ENCODE results near the gene LTF. TPM values are rescaled to one million over a fixed set of nuclear protein-coding genes. Genes with fewer than 3 reads are reported as not detected.

The LTF gene
- polyA plus RNA-seq, 1 donor from 2014 or later, result not detected

- no peaks in the 10 kb centered on the region for H3K9me3 ChIP-seq (ENCODE audit: low read length)
- TF ChIP-seq EZH2 (IDR thresholded peaks at IDR 0.05; ENCODE audit: borderline replicate concordance, insufficient read depth, low read length, poor library complexity, severe bottlenecking), result no peak
- no peak for TF ChIP-seq SMC3 (conservative IDR thresholded peaks at IDR 0.05; ENCODE audit: poor library complexity)
- no peak for TF ChIP-seq EP300 (conservative IDR thresholded peaks at IDR 0.05; ENCODE audit: poor library complexity, severe bottlenecking)
- H3K36me3 ChIP-seq (ENCODE audit: insufficient read depth, low read length), result no peaks in the 10 kb centered on the region
- H3K27ac ChIP-seq (ENCODE audit: low read length), result no peak overlapping the region
- H3K4me3 ChIP-seq (ENCODE audit: low read length), result no peak overlapping the region
- H3K79me2 ChIP-seq (replicated peaks; ENCODE audit: insufficient read depth, low read length), result no peaks in the 10 kb centered on the region
- no peaks in the 10 kb centered on the region for H3K9me2 ChIP-seq (ENCODE audit: insufficient read depth, low read length)
- H3K4me2 ChIP-seq (ENCODE audit: low read length), result no peak overlapping the region
- no peaks in the 10 kb centered on the region for H3K27me3 ChIP-seq (ENCODE audit: insufficient read depth, low read depth, low read length)
- no peaks in the 10 kb centered on the region for H3F3A ChIP-seq (ENCODE audit: insufficient read depth, low read length, poor library complexity, severe bottlenecking)
- no peak overlapping the region for H3K9ac ChIP-seq (ENCODE audit: low read length)
- H2AFZ ChIP-seq (ENCODE audit: low read depth, low read length), result no peak overlapping the region
- no peaks in the 10 kb centered on the region for H4K20me1 ChIP-seq (ENCODE audit: insufficient read depth)
Observed at GRCh38 chr3:46414739-46415138, 50.0 kb downstream of the LTF start.

DNA sequence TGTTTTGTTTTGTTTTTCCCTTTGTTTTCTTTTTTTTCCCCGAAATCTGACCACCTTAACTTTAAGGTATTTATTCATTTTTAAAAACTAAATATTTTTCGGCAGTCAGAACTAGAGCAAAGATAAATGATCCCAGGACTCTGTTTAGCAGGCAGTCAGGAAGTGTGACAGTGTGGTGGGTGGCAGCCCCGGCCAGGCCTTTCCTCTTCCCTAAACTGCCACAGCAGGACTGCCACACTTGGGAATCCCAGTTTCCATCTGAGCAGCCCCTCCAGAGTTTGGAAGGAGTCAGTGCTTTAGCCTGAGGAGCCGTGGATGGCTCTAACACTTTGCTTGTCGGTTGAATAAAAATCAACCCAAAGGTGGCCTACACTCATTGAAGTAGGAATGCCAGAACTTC is 50.8 kb downstream of the LTF start:
- Histone ChIP-seq H3K36me3 (ENCODE audit: insufficient read depth, low read length) (no peaks in the 10 kb centered on the region), H3K79me2 (replicated peaks; ENCODE audit: insufficient read depth, low read length) (no peaks in the 10 kb centered on the region), H3K4me3 (ENCODE audit: low read length) (no peak overlapping the region), H4K20me1 (ENCODE audit: insufficient read depth) (no peaks in the 10 kb centered on the region), H3K4me2 (ENCODE audit: low read length) (no peak overlapping the region), H3K9me2 (ENCODE audit: insufficient read depth, low read length) (no peaks in the 10 kb centered on the region), H3K9me3 (ENCODE audit: low read length) (no peaks in the 10 kb centered on the region), H3K27me3 (ENCODE audit: insufficient read depth, low read depth, low read length) (no peaks in the 10 kb centered on the region), H3F3A (ENCODE audit: insufficient read depth, low read length, poor library complexity, severe bottlenecking) (no peaks in the 10 kb centered on the region), H3K27ac (ENCODE audit: low read length) (no peak overlapping the region), H3K9ac (ENCODE audit: low read length) (no peak overlapping the region), H2AFZ (ENCODE audit: low read depth, low read length) (no peak overlapping the region)
- TF ChIP-seq REST (IDR thresholded peaks at IDR 0.05; ENCODE audit: borderline replicate concordance) (no peak), POLR2AphosphoS5 (IDR thresholded peaks at IDR 0.05) (no peak), SMC3 (conservative IDR thresholded peaks at IDR 0.05; ENCODE audit: poor library complexity) (no peak), RAD21 (conservative IDR thresholded peaks at IDR 0.05) (no peak), EZH2 (IDR thresholded peaks at IDR 0.05; ENCODE audit: borderline replicate concordance, insufficient read depth, low read length, poor library complexity, severe bottlenecking) (no peak), EP300 (conservative IDR thresholded peaks at IDR 0.05; ENCODE audit: poor library complexity, severe bottlenecking) (no peak), TAF1 (IDR thresholded peaks at IDR 0.05; ENCODE audit: low read depth) (no peak), MXI1 (conservative IDR thresholded peaks at IDR 0.05; ENCODE audit: poor library complexity, severe bottlenecking) (no peak), CTCF (IDR thresholded peaks at IDR 0.05; ENCODE audit: poor library complexity, severe bottlenecking) (no peak)
